RWPE2 (cell line): ENCODE measurements around the gene CHCHD2.
"Not testable (repeated sequence)": the region's sequence is repeated elsewhere in the genome, so short reads cannot be mapped to it uniquely, and the experiment has no call there.

ENCODE experiments used
- ATAC-seq: fragments of 200-7000 bp; cut with Tn5 transposase; 3 replicates; pipeline ENCODE4 v1.9.1; 2021; ENCODE audit warnings: low read depth
- DNase-seq: peaks from one replicate; pipeline ENCODE4 v3.0.0-alpha.2; 2020; ENCODE audit warnings: low spot score
- H3K27ac ChIP-seq: fragments of 450-650 bp; 2 replicates; pipeline ENCODE4 v1.5.1; 2017; ENCODE audit warnings: mild to moderate bottlenecking; ENCODE audit not compliant: poor library complexity, severe bottlenecking
- H3K27me3 ChIP-seq: fragments of 250-450 bp; sonication (Bioruptor Pico); 2 replicates; pipeline ENCODE4 v1.5.1; 2021; ENCODE audit warnings: mild to moderate bottlenecking, moderate library complexity; ENCODE audit not compliant: insufficient read depth, poor library complexity, severe bottlenecking
- H3K36me3 ChIP-seq: fragments of 250-450 bp; sonication (Bioruptor Pico); 2 replicates; pipeline ENCODE4 v1.5.1; 2020; ENCODE audit warnings: low read depth, mild to moderate bottlenecking, moderate library complexity
- H3K4me1 ChIP-seq: fragments of 250-450 bp; sonication (Bioruptor Pico); 2 replicates; pipeline ENCODE4 v1.5.1; 2021; ENCODE audit warnings: mild to moderate bottlenecking, moderate library complexity; ENCODE audit not compliant: insufficient read depth, poor library complexity, severe bottlenecking
- H3K4me3 ChIP-seq: fragments of 250-450 bp; sonication (Bioruptor Pico); 2 replicates; pipeline ENCODE4 v1.5.1; 2021; ENCODE audit warnings: mild to moderate bottlenecking, moderate library complexity; ENCODE audit not compliant: severe bottlenecking
- H3K9me3 ChIP-seq: fragments of 250-450 bp; sonication (Bioruptor Pico); 2 replicates; pipeline ENCODE4 v1.5.1; 2021; ENCODE audit warnings: mild to moderate bottlenecking, moderate library complexity; ENCODE audit not compliant: severe bottlenecking
- TF ChIP-seq, protein P1 (sequence below): fragments of 450-650 bp; IDR thresholded peaks from one replicate; pipeline ENCODE4 v1.5.1; 2017; ENCODE audit warnings: mild to moderate bottlenecking, moderate library complexity; ENCODE audit not compliant: poor library complexity, severe bottlenecking

The CHCHD2 gene

DNA sequence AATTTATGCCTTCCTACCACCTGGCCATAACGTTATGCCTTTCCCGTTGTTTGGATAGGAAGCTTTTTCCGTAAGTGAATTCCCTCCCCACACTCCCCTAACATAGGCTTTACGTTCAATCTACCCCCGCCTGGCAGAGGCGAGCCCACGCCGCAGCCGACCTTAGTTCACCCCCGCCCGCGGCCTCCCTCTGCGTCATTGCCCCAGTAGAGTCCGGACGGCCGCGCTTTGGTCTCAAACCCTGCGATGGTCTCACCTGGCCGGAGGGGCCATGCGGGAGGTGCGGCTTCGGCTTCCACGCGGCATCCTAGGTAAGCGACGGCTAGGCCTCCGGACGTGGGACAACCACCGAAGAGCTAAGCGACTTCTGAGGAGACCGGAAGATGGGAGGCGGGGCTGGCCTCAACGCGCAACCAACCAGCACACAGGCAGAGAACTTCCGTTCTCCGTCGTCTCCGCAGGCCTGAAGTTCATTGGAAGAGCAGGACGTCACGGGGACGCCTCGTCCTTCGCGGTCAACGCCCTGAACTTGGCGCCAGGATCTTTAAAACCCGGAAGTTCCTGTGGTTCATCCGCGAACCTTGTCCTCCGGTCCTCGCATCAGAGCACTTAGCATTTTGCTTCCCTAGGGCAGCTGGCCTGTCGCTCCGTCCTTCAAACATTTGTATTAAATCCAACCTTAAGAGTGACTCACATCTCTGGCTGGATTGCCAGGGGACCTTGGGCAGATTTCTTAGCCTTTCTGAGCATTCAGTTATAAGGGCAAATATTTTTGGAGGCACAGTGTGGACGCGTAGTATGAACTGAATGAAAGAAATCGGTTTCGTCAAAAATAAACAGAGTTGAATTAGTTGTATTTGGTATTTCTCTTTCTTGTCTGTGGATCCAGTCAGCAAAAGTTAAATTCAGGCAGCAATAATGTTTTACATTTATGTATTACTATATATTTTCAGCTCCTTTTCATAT lies at the start of gene CHCHD2:
Gene CHCHD2 (minus strand): TSS at position 369 of the 966 bp plus-strand sequence. CDS start 63 bp downstream, at position 306.
- DNase-seq (peak; percentile 96), ATAC-seq (peak; percentile 99)
- H3K4me1 ChIP-seq: peaks cover 7% of the 10 kb centered on the region
- peak within 1 kb of the TSS; percentile 70 for H3K27ac ChIP-seq
- H3K27me3 ChIP-seq: no peaks in the 10 kb centered on the region
- peak within 1 kb of the TSS; percentile 81 for H3K4me3 ChIP-seq
- H3K9me3 ChIP-seq: no peaks in the 10 kb centered on the region
- H3K36me3 ChIP-seq: peaks cover 40% of the 10 kb centered on the region
- TF ChIP-seq, protein P1, sequence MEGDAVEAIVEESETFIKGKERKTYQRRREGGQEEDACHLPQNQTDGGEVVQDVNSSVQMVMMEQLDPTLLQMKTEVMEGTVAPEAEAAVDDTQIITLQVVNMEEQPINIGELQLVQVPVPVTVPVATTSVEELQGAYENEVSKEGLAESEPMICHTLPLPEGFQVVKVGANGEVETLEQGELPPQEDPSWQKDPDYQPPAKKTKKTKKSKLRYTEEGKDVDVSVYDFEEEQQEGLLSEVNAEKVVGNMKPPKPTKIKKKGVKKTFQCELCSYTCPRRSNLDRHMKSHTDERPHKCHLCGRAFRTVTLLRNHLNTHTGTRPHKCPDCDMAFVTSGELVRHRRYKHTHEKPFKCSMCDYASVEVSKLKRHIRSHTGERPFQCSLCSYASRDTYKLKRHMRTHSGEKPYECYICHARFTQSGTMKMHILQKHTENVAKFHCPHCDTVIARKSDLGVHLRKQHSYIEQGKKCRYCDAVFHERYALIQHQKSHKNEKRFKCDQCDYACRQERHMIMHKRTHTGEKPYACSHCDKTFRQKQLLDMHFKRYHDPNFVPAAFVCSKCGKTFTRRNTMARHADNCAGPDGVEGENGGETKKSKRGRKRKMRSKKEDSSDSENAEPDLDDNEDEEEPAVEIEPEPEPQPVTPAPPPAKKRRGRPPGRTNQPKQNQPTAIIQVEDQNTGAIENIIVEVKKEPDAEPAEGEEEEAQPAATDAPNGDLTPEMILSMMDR: no peak

- not testable (repeated sequence) for DNase-seq, H3K4me3 ChIP-seq
These were observed 24.8 kb upstream of the CHCHD2 start for GRCh38 chr7:56131062-56131461.

GRCh38 chr7:56127241-56127975 lies 21.1 kb upstream of the CHCHD2 start:
- Histone ChIP-seq H3K4me3 (no peak overlapping the region), H3K9me3 (no peaks in the 10 kb centered on the region), H3K27ac (no peak overlapping the region), H3K36me3 (no peaks in the 10 kb centered on the region), H3K27me3 (no peaks in the 10 kb centered on the region), H3K4me1 (no peaks in the 10 kb centered on the region)
- ATAC-seq: no peak
- TF ChIP-seq, protein P1: no peak
- no peak for DNase-seq

More at GRCh38 chr7:56131062-56131461, 24.8 kb upstream of the CHCHD2 start:
- ATAC-seq, H3K9me3 ChIP-seq, H3K4me1 ChIP-seq, H3K27me3 ChIP-seq, H3K27ac ChIP-seq, H3K36me3 ChIP-seq: not testable (repeated sequence)

DNA sequence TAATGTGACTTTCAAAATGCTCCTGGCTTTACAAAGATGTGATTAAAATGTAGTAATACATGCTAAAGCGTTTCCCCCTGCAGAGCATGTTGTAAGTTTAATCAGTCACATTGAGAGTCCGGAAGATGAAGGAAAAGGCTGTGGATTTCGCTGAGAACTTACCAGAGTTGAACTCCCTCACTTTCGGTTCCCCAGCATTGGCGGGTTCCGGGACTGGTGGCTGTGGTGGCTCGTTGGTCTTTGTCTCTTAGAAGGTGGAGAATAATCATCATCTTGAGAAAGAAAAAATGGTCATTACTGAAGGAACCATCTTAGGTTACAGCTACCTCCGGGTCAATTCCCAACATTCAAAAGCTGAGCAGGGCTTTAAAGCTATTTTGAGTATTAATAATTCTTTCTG lies 19.6 kb upstream of the CHCHD2 start:
- TF ChIP-seq, protein P1: no peak
- H3K4me1 ChIP-seq: no peaks in the 10 kb centered on the region
- no peaks in the 10 kb centered on the region for H3K36me3 ChIP-seq
- ATAC-seq: no peak
- no peak overlapping the region for H3K27ac ChIP-seq
- DNase-seq: no peak
- no peak overlapping the region for H3K4me3 ChIP-seq
- no peaks in the 10 kb centered on the region for H3K27me3 ChIP-seq
- no peaks in the 10 kb centered on the region for H3K9me3 ChIP-seq

GRCh38 chr7:56124981-56125380 lies 18.7 kb upstream of the CHCHD2 start:
- Histone ChIP-seq H3K4me3 (no peak overlapping the region), H3K27me3 (no peaks in the 10 kb centered on the region), H3K9me3 (no peaks in the 10 kb centered on the region), H3K36me3 (no peaks in the 10 kb centered on the region), H3K4me1 (no peaks in the 10 kb centered on the region), H3K27ac (no peak overlapping the region)
- ATAC-seq (no peak), DNase-seq (no peak)
- TF ChIP-seq, protein P1: no peak
